Urothelium cell line (cell line): ENCODE data around the gene PRPF6.
"Not testable (repeated sequence)": the region's sequence is repeated elsewhere in the genome, so short reads cannot be mapped to it uniquely, and the experiment has no call there.

ENCODE experiments used
- DNase-seq: peaks from one replicate; pipeline ENCODE4 v3.0.0; 2011; ENCODE audit warnings: low spot score, mixed read lengths
- FAIRE-seq: peaks from 2 replicates; lab custom pipeline; 2011; peaks lifted over from hg19 to GRCh38; lab: Jason Lieb, UNC

Gene PRPF6

GRCh38 chr20:63960654-63961621 lies 20.0 kb upstream of the PRPF6 start:
- not testable (repeated sequence) for DNase-seq, FAIRE-seq

DNA sequence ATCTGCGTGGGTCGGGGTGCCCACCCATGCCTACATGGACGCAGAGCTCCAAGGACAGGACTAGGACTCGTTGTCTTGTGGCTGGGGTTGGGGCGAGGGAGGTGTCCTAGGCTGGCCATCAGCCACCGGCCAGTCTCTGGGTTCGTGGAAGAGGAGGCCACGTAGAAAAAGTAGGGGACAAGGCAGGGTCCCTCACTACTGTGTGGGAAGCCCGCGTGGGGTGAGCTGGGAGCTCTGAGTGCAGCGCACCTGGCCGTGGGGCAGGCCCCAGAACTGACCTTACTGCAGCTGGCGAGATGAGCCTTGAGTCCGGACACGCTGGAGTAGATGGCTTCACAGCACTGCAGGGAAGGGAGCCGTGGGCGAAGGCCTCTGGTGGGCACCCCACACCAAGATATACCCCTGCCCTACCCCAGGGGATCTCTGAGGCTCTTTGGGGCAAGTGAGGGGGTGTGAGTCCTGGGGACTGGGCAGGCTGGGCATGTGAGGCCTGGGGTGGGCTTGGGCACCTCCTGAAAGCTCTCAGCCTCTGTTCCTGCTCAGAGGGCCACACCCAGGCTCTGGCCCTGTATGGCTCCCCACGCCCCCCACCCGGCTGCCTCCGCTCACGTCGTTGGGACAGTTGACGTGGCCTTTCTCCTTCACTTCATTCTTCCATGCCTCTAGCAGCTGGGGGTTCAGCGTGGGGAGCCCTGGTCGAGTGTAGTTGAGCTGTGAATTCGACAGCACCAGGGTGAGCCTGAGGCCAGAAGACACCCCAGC lies 19.1 kb upstream of the PRPF6 start:
- no peak for FAIRE-seq
- DNase-seq: no peak

- DNase-seq (no peak), FAIRE-seq (no peak)
Measured at GRCh38 chr20:63962426-63963347, 18.2 kb upstream of the PRPF6 start.

DNA sequence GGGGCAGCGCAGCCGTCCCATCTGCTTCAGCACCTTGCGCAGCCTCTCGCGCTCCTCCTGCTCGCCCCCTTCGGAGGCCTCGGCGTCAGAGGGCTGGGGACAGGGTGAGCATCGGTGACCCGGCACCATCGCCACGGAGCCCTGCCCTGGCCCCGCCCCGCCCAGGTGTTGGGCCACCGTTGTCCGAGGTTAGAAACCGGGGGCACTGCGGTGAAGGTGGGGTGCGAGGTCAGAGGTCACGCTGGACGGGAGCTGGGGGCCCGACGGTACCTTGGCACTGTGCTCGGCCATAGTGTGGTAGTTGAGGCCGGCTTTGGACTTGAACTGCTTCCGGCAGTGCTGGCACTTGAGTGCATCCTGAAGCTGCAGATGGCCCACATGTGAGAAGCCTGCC lies 17.6 kb upstream of the PRPF6 start:
- no peak for DNase-seq
- no peak for FAIRE-seq

DNA sequence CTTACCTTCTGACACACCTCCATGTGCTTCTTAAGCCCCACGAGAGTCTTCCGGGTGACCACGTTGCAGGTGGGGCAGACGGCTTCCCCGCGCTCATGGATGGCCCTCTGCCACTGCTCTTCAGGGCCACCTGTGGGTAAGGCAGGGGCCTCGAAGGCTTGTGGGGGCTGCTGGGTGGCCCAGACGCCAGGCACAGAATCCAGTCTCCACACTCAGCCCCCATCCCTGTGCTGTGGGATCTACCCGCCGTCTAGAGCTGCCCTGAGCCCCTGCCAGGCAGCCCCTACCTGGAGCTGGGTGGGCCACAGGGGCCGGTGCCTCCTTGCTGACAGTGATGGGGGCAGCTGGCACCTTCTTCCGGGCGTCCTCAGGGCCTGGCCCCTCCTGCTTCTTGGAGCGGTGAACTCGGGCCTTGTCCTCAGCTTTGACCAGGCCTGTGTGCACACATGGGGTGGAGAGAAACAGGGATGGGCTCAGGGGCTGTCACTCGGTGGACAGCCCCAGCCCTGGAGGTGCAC lies 17.1 kb upstream of the PRPF6 start:
- DNase-seq: no peak
- no peak for FAIRE-seq

GRCh38 chr20:63964412-63964811 lies 16.5 kb upstream of the PRPF6 start:
- DNase-seq: no peak
- no peak for FAIRE-seq

- FAIRE-seq (no peak), DNase-seq (no peak)
Measured at GRCh38 chr20:63966172-63966943, 14.6 kb upstream of the PRPF6 start.

DNA sequence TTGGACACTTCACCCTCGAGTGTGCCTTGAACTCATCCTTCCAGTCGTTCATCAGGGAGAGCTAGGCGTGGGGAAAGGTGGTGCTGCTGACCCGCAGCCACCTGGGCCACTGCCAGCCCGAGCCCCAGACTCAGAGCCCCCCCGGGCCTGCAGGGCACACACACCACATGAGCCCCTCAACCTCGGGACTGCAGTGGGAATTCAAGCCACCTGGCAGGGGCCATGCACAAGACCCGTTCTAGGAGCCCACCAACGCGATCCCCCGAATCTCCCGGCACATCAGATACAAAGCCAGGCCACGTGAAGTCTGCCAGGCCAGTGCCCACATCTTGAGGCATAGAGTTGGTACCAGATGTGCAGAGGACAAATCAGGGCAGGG lies 14.0 kb upstream of the PRPF6 start:
- no peak for FAIRE-seq
- no peak for DNase-seq

- FAIRE-seq: no peak
Measured at GRCh38 chr20:63967330-63968135, 13.4 kb upstream of the PRPF6 start.

GRCh38 chr20:63968136-63968927 lies 12.6 kb upstream of the PRPF6 start:
- FAIRE-seq (no peak), DNase-seq (no peak)

More at GRCh38 chr20:63967330-63968135, 13.4 kb upstream of the PRPF6 start:
- DNase-seq: no peak

DNA sequence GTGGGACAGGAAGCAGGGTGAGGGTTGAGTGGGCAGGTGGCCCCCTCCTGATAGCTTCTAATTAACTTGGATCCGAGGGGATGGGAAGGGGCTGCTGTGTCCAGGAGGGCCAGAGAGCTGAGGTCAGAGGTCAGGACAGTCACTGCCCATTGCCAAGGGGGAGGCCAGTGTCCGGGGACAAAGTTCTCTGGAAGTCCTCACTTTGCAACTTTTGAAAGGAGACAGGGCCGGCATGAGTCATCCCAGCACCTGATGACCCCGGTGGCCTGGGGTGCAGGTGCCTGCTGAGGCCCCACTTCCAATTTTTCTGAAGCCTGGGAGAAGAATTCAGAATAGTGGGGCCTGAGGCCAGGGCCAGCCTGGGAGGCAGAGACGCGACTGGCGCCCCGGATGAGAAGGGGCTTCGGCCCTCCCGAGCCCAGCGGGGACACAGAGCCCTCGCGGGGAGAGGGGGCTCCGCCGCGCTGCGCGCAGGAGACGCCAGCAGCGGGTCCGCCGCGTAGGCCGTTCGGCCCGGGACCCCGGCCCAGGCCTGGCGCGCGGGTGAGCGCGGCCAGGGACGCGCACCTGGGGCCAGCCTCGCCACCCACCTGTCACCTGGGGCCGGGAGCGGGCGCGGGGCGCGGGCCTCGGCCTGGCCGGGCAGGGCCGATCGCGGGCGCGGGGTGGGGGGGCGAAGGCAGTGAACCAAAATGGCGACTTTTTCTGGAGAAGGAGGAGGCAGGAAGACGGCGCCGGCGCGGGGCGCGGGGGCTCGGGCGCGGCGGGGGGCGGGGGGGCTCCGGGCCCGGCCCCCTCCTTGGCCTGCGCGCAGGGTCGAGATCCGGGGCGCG lies 11.8 kb upstream of the PRPF6 start:
- no peak for FAIRE-seq
- no peak for DNase-seq

DNA sequence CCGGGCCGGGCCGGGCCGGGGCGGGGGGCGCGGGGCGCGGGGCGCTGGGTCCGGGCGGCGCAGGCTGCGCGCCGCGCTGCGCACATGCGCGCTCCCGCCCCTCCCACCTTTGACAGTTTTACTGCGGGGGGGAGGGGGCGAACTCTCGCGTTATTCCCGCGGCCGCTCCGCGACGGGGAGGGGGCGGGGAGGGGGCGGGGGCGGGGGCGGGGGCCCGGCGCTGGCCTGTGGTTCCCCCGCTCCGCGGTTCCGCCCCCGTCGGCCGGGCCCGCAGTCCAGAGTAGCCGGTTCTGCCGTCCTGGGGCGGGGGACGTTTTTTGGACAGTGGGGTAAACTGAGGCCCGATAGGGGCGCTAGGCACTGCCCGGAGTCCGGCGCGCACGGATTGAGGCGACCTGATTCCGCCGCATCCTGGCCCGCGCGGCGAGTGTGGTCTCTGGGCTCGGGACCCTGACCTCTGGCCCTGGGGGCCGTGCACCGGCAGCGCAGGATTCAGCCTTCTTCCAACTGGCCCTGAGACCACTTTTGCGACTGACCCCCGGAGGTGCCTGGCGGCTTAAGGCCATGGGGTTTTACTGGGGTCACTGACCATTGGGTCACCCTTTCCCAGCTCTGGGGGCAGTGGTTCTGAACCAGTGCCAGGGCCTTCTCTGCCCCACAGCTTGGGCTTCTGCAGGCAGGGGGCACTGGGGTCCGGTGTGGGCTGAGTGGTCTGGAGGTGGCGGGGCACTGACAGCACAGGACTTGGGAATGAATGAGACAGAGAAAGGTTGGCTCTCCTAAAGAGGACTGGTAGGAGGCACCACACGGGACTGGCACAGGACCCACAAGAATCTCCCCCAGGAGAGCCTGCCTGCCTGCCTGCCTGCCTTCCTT lies 10.9 kb upstream of the PRPF6 start, which contains the start of gene ZNF512B:
ZNF512B (minus strand) TSS at position 93 of the 876 bp plus-strand sequence. CDS start 1,980 bp downstream, outside the sequence.
- DNase-seq (peak; percentile 83), FAIRE-seq (no peak)

DNA sequence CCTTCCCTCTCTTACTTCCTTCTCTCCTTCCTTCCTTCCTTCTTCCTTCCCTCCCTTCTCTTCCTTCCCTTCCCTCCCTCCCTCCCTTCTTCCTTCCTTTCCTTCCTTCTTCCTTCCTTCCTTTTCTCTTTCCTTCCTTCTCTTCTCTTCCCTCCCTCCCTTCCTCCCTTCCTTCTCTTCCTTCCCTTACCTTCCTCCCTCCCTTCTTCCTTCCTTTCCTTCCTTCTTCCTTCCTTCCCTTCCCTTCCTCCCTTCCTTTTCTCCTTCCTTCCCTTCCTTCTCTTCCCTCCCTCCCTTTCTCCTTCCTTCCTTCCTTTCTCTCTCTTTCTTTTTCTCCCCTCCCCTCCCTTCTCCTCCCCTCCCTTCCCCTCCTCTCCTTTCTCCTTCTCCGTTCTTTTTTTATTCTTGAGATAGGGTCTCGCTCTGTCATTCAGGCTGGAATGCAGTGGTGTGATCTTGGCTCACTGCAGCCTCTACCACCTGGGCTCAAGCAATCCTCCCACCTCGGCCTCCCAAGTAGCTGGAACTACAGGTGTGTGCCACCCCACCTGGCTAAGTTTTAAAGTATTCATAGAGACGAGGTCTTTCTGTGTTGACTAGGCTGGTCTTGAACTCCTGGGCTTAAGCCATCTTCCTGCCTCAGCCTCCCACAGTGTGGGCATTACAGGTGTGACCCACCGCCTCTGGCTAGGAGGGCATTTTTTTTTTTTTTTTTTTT lies 10.1 kb upstream of the PRPF6 start:
- DNase-seq: no peak
- no peak for FAIRE-seq

GRCh38 chr20:63971960-63972311 lies 9.0 kb upstream of the PRPF6 start:
- DNase-seq, FAIRE-seq: not testable (repeated sequence)

GRCh38 chr20:63972312-63973159 lies 8.4 kb upstream of the PRPF6 start:
- DNase-seq (no peak), FAIRE-seq (no peak)
